ENCODE measurements around the gene MPRIP.

The MPRIP gene

GRCh38 chr17:17111401-17112393 lies 69.4 kb downstream of the MPRIP start:
- DNase-seq, result no peak

- DNase-seq, result no peak
Observed at GRCh38 chr17:17112628-17113200, 70.5 kb downstream of the MPRIP start.

GRCh38 chr17:17114592-17115225 lies 72.5 kb downstream of the MPRIP start:
- DNase-seq, result no peak

- DNase-seq, result no peak
Observed at GRCh38 chr17:17115620-17116019, 73.4 kb downstream of the MPRIP start.

DNA sequence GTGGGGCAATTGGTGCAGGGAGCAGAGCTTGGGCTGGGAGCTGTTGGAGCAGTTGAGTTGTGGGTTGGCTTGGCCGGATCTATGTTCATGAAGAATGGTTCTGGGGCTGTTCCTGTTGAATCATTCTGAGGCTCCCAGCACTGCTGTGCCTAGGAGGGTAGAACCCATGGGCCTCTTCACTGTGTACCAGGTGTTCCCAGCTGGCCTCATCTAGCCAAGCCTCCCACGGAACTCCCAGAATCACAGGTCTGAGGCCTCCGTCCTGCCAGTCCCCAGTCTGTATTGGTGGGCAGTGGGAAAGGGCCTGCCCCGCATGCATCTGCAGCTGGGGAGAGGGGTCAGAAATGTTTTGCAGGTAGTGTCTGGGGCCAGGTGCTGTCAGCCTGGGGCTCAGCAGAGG lies 74.1 kb downstream of the MPRIP start:
- no peak for DNase-seq

- DNase-seq, result no peak
Observed at GRCh38 chr17:17117923-17118322, 75.7 kb downstream of the MPRIP start.

DNA sequence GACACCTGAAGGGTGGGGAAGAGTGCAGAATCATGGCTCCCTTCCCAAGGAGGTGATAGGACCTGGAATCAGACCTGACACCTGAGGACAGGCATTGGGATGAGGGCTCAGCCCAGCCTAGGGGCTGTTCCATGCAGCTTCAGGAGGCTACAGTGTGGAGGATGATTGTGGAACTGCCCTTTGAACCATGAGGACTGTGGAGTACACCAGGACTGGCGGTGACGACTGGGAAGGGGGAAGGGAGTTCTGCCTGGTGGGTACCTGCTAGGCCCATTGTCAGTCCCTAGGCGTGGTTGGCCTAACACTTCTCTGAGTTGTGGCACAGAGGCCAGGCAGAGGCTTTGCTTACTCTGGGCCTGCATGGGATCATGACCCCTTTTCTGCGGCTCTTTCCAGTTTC lies 76.1 kb downstream of the MPRIP start:
- no peak for DNase-seq

GRCh38 chr17:17119106-17119505 lies 76.8 kb downstream of the MPRIP start:
- no peak for DNase-seq

GRCh38 chr17:17119533-17119932 lies 77.3 kb downstream of the MPRIP start:
- peak; percentile 86 for DNase-seq

- DNase-seq, result no peak
Observed at GRCh38 chr17:17120294-17120693, 78.0 kb downstream of the MPRIP start.

GRCh38 chr17:17120701-17121100 lies 78.4 kb downstream of the MPRIP start:
- DNase-seq, result no peak

GRCh38 chr17:17121162-17121561 lies 78.9 kb downstream of the MPRIP start:
- no peak for DNase-seq

- DNase-seq, result no peak
Observed at GRCh38 chr17:17122781-17123483, 80.7 kb downstream of the MPRIP start.

- DNase-seq, result no peak
Observed at GRCh38 chr17:17124341-17124740, 82.1 kb downstream of the MPRIP start.

DNA sequence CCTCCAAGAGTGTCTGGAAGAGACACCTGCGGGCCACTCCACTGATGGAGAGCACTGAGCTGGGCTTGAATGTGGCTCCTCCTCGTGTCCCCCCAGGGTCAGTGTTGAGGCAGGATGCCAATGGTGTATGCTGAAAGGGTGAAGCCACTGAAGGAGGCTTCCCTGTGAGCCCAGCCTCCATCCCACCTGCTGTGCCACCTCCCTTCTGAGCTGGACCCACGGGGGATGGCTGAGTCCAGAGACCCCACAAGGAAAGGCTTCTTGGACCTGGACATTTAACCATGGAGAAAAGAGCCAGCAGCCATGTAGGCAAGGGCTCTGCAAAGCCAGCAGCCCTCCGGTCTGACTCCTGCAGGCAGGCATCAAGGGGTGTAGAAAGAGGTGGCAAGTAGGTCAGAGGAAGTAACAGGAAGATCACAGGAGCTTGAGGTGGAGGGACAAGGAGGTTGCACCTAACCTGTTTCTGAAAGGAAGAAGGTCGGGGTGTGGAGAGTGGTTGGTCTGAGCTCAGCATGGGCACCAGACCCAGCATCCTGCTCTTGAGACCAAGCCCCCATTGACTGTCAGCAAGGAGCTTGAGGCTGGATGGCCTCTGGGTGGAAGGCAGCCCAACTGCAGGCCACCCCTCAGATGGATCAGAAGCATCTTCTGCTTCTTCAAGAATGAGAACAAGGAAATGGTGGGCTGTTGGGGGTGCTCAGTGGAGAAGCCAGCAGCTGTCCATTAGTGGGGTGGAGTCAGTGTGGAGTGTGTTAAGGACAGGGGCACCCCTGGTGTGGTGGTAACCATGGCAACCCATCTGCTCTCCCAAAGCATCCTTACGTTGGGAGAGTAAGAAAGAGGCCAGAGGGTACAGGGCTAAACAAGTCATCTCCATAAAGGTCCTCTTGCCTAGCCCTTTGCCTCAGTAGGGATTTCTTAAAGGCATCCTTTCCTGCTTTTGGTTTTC lies 83.2 kb downstream of the MPRIP start:
- DNase-seq, result no peak

GRCh38 chr17:17126131-17127110 lies 84.2 kb downstream of the MPRIP start:
- DNase-seq, result no peak

DNA sequence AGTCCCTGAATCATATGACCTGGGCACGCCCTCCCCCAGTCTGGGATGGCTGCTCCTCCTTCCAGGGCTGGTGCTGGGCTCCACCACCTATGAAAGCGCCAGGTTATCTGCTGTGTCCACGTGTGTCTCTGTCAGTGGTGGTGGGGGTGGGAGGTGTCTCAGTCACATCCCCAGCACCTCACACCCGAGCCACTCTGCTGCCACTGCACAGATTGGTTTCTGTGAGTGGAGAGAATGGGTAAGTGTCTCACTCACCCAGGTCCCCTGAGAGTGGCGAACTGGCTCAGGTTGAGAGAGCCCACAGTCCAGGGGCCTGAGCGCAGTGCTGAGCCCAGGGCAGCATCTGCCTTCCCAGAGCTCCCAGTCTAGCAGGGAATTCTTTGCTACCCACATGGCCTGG lies 84.9 kb downstream of the MPRIP start:
- DNase-seq, result no peak

DNA sequence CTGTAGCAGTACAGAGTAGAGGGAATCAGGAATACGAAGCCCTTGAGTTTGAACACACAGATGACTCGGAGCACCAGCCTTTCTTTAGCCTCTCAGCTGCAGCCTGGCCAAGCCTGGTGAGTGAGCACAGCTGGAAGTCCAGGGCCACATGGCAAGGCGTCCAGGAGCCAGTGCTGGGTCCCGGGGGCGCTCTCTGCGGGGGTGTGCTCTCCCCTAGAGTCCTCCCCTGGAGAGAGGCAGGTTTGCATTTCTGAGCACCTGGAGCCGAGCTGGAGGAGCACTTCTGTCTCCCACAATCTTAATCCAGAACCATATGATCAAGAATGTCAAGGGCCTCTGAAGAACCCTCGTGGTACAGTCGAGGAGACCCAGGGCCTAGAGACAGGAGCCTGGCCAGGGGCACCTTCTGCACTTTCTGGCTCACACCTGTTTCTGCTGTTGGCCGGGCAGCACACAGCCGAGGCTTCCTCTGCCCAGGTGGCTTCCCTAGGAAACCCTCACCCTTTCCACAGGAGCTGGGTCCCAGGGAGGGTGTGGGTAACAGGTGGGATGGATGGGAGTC lies 85.6 kb downstream of the MPRIP start:
- no peak for DNase-seq

- no peak for DNase-seq
Observed at GRCh38 chr17:17128476-17129075, 86.3 kb downstream of the MPRIP start.

- DNase-seq, result no peak
Observed at GRCh38 chr17:17129466-17129865, 87.2 kb downstream of the MPRIP start.
